PFSK-1 (cell line): ENCODE results near the gene ARPC5.

ENCODE experiments used
- FOXP2 ChIP-seq: optimal IDR thresholded peaks from 2 replicates; pipeline ENCODE3; 2011; ENCODE audit warnings: borderline replicate concordance, control low read depth, inconsistent platforms; ENCODE audit not compliant: insufficient read depth; ENCODE audit errors: extremely low read length, extremely low read depth
- POLR2AphosphoS5 ChIP-seq: IDR thresholded peaks from 2 replicates; pipeline ENCODE4 v1.6.1; 2012; ENCODE audit warnings: low read depth, mild to moderate bottlenecking, control low read depth, low read length, moderate library complexity
- SIN3A ChIP-seq: IDR thresholded peaks from 2 replicates; pipeline ENCODE4 v1.6.1; 2012; ENCODE audit warnings: mild to moderate bottlenecking, low read length, moderate library complexity, borderline replicate concordance; ENCODE audit not compliant: insufficient read depth
- TAF1 ChIP-seq: IDR thresholded peaks from 2 replicates; pipeline ENCODE4 v1.6.1; 2012; ENCODE audit warnings: low read length, control low read depth, borderline replicate concordance; ENCODE audit not compliant: insufficient read depth
- TF ChIP-seq, protein P1 (sequence below), 2 experiments: IDR thresholded peaks; 2 replicates each; pipeline versions ENCODE4 v1.6.1 to v1.8.0; 2011 to 2012; ENCODE audit warnings: low read depth in 2 of 2, low read length in 2 of 2, control low read depth in 1 of 2, inconsistent platforms in 1 of 2, mild to moderate bottlenecking in 1 of 2, moderate library complexity in 1 of 2; ENCODE audit not compliant: insufficient read depth in 1 of 2

GRCh38 chr1:183653876-183654451 is 18.4 kb upstream of the ARPC5 start:
- TF ChIP-seq, protein P1, sequence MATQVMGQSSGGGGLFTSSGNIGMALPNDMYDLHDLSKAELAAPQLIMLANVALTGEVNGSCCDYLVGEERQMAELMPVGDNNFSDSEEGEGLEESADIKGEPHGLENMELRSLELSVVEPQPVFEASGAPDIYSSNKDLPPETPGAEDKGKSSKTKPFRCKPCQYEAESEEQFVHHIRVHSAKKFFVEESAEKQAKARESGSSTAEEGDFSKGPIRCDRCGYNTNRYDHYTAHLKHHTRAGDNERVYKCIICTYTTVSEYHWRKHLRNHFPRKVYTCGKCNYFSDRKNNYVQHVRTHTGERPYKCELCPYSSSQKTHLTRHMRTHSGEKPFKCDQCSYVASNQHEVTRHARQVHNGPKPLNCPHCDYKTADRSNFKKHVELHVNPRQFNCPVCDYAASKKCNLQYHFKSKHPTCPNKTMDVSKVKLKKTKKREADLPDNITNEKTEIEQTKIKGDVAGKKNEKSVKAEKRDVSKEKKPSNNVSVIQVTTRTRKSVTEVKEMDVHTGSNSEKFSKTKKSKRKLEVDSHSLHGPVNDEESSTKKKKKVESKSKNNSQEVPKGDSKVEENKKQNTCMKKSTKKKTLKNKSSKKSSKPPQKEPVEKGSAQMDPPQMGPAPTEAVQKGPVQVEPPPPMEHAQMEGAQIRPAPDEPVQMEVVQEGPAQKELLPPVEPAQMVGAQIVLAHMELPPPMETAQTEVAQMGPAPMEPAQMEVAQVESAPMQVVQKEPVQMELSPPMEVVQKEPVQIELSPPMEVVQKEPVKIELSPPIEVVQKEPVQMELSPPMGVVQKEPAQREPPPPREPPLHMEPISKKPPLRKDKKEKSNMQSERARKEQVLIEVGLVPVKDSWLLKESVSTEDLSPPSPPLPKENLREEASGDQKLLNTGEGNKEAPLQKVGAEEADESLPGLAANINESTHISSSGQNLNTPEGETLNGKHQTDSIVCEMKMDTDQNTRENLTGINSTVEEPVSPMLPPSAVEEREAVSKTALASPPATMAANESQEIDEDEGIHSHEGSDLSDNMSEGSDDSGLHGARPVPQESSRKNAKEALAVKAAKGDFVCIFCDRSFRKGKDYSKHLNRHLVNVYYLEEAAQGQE (IDR thresholded peaks at IDR 0.05; ENCODE audit: insufficient read depth in 1 of 2, low read depth in 2 of 2, low read length in 2 of 2), result no peak
- TF ChIP-seq TAF1 (no peak), POLR2AphosphoS5 (no peak), SIN3A (no peak), FOXP2 (no peak)
